HG02642 (cell line): Measurements from ENCODE around the gene PTGER4.
"Not testable (repeated sequence)": the region's sequence is repeated elsewhere in the genome, so short reads cannot be mapped to it uniquely, and the experiment has no call there.

ENCODE experiments used
- ATAC-seq: cut with Tn5 transposase; IDR thresholded peaks from one replicate; pipeline ENCODE4 v1.9.1; 2021; ENCODE audit warnings: mild to moderate bottlenecking; ENCODE audit not compliant: unreplicated experiment, poor library complexity

Gene PTGER4

GRCh38 chr5:40679913-40680681 lies at the start of gene PTGER4:
Gene PTGER4, plus strand, starts transcription at chr5:40679915. Its CDS starts 1,079 bp downstream, at chr5:40680994.
- ATAC-seq: peak; percentile 44

GRCh38 chr5:40630126-40630525 lies 49.6 kb upstream of the PTGER4 start:
- no peak for ATAC-seq

- no peak for ATAC-seq
These were observed 48.5 kb upstream of the PTGER4 start for GRCh38 chr5:40631236-40631635.

- no peak for ATAC-seq
These were observed 45.6 kb upstream of the PTGER4 start for GRCh38 chr5:40634154-40634553.

GRCh38 chr5:40634593-40634992 lies 45.1 kb upstream of the PTGER4 start:
- ATAC-seq: no peak

GRCh38 chr5:40639531-40639930 lies 40.2 kb upstream of the PTGER4 start:
- ATAC-seq: not testable (repeated sequence)

- ATAC-seq: no peak
These were observed 33.4 kb upstream of the PTGER4 start for GRCh38 chr5:40646266-40646665.

- ATAC-seq: no peak
These were observed 31.6 kb upstream of the PTGER4 start for GRCh38 chr5:40648150-40648549.

GRCh38 chr5:40649463-40650030 lies 30.2 kb upstream of the PTGER4 start:
- no peak for ATAC-seq

GRCh38 chr5:40651201-40651600 lies 28.5 kb upstream of the PTGER4 start:
- ATAC-seq: no peak

- no peak for ATAC-seq
These were observed 27.1 kb upstream of the PTGER4 start for GRCh38 chr5:40652441-40653220.

- ATAC-seq: no peak
These were observed 26.3 kb upstream of the PTGER4 start for GRCh38 chr5:40653221-40654022.

GRCh38 chr5:40654377-40654991 lies 25.2 kb upstream of the PTGER4 start:
- no peak for ATAC-seq

GRCh38 chr5:40655138-40655537 lies 24.6 kb upstream of the PTGER4 start:
- no peak for ATAC-seq

GRCh38 chr5:40656091-40656490 lies 23.6 kb upstream of the PTGER4 start:
- not testable (repeated sequence) for ATAC-seq

- no peak for ATAC-seq
These were observed 22.9 kb upstream of the PTGER4 start for GRCh38 chr5:40656766-40657165.

- ATAC-seq: no peak
These were observed 19.0 kb upstream of the PTGER4 start for GRCh38 chr5:40660751-40661150.

- ATAC-seq: no peak
These were observed 13.9 kb upstream of the PTGER4 start for GRCh38 chr5:40665635-40666298.

GRCh38 chr5:40666657-40667056 lies 13.1 kb upstream of the PTGER4 start:
- no peak for ATAC-seq
